GM23248 (cell line): ENCODE data around the gene INO80. TPM values are rescaled to one million over a fixed set of nuclear protein-coding genes. Genes with fewer than 3 reads are reported as not detected.

ENCODE experiments used
- DNase-seq: peaks from one replicate; pipeline ENCODE4 v3.0.0-alpha.2; 2015
- H2AFZ ChIP-seq: fragments of 200-600 bp; sonication (generic); 2 replicates; pipeline ENCODE4 v1.6.1; 2016; ENCODE audit warnings: antibody characterized with exemption
- H3F3A ChIP-seq: fragments of 200-600 bp; sonication (generic); 2 replicates; pipeline ENCODE4 v1.6.1; 2016; ENCODE audit warnings: mild to moderate bottlenecking, antibody characterized with exemption, mixed run types; ENCODE audit not compliant: insufficient read depth
- H3K27ac ChIP-seq: fragments of 200-600 bp; sonication (generic); 2 replicates; pipeline ENCODE4 v1.5.1; 2016; ENCODE audit warnings: mild to moderate bottlenecking
- H3K27me3 ChIP-seq: fragments of 200-600 bp; sonication (generic); replicated peaks from 2 replicates; pipeline ENCODE4 v1.6.1; 2016; ENCODE audit warnings: mild to moderate bottlenecking; ENCODE audit not compliant: insufficient read depth
- H3K36me3 ChIP-seq: fragments of 200-600 bp; sonication (generic); 2 replicates; pipeline ENCODE4 v1.6.1; 2016; ENCODE audit warnings: low read depth, mild to moderate bottlenecking
- H3K4me1 ChIP-seq: fragments of 200-600 bp; sonication (generic); 2 replicates; pipeline ENCODE4 v1.6.1; 2016; ENCODE audit warnings: mild to moderate bottlenecking; ENCODE audit not compliant: insufficient read depth
- H3K4me2 ChIP-seq: fragments of 200-600 bp; sonication (generic); one replicate; pipeline ENCODE4 v1.6.1; 2016; ENCODE audit warnings: mild to moderate bottlenecking; ENCODE audit not compliant: unreplicated experiment
- H3K4me3 ChIP-seq: fragments of 200-600 bp; sonication (generic); 2 replicates; pipeline ENCODE4 v1.5.1; 2016; ENCODE audit warnings: mild to moderate bottlenecking
- H3K79me2 ChIP-seq: fragments of 200-600 bp; sonication (generic); 2 replicates; pipeline ENCODE4 v1.6.1; 2016; ENCODE audit warnings: mild to moderate bottlenecking; ENCODE audit not compliant: insufficient read depth
- H3K9ac ChIP-seq: fragments of 200-600 bp; sonication (generic); 2 replicates; pipeline ENCODE4 v1.6.1; 2016; ENCODE audit warnings: mild to moderate bottlenecking
- H3K9me2 ChIP-seq: fragments of 200-600 bp; sonication (generic); 2 replicates; pipeline ENCODE4 v1.6.1; 2016; ENCODE audit warnings: mixed run types, mild to moderate bottlenecking, moderate library complexity; ENCODE audit not compliant: insufficient read depth
- H3K9me3 ChIP-seq: fragments of 200-600 bp; sonication (generic); one replicate; pipeline ENCODE4 v1.6.1; 2017; ENCODE audit warnings: low read depth
- H4K20me1 ChIP-seq: fragments of 200-600 bp; sonication (generic); 2 replicates; pipeline ENCODE4 v1.6.0; 2016; ENCODE audit not compliant: insufficient read depth
- EZH2 ChIP-seq: fragments of 200-600 bp; sonication (generic); IDR thresholded peaks from 2 replicates; pipeline ENCODE4 v1.6.1; 2018; ENCODE audit warnings: antibody characterized with exemption, mild to moderate bottlenecking; ENCODE audit not compliant: insufficient read depth, poor library complexity, severe bottlenecking
- EZH2phosphoT487 ChIP-seq: fragments of 200-600 bp; sonication (generic); IDR thresholded peaks from 2 replicates; pipeline ENCODE4 v1.6.1; 2018; ENCODE audit warnings: antibody characterized with exemption, moderate library complexity, mild to moderate bottlenecking, low read depth; ENCODE audit not compliant: insufficient read depth
- WGBS, 2 experiments: methylation state at CpG; one replicate each; pipeline ENCODE4 v1.1.6; 2015 to 2017; ENCODE audit warnings: low lambda C conversion rate in 2 of 2, low coverage in 1 of 2; ENCODE audit errors: missing lambda C conversion rate in 2 of 2; 5-methylcytosine and 5-hydroxymethylcytosine counted together
- in situ Hi-C: fragments of 300-500 bp; cut with MboI; formaldehyde crosslinking; loops from 2 replicates; pipeline ENCODE4 v1.15.0; 2020
- polyA plus RNA-seq: library from polyadenylated mRNA; unstranded; fragments of >200 nt; fragmentation: Nextera tagmentation; extraction: Ambion mirVana; gene quantifications from 2 replicates; pipeline ENCODE4 v1.2.1, GENCODE V29; 2016
- total RNA-seq: library from RNA; depleted of rRNA; stranded (reverse); fragments of >200 nt; shearing (Covaris generic); gene quantifications from 2 replicates; pipeline ENCODE4 v1.2.3, GENCODE V29; 2014

Gene INO80
- total and polyA plus RNA-seq, 2 experiments from 2014 or later: 5.3 to 25.9 TPM

GRCh38 chr15:41115652-41116115 is 396 bp downstream of the INO80 start:
- WGBS, 2 experiments: 0 to 2% methylated on average over 22 to 40 of the region's 46 CpGs
- TF ChIP-seq EZH2 (no peak), EZH2phosphoT487 (no peak)
- Histone ChIP-seq H3K27me3 (no peaks in the 10 kb centered on the region), H2AFZ (peak overlapping the region; percentile 96), H3K9me2 (no peaks in the 10 kb centered on the region), H4K20me1 (no peaks in the 10 kb centered on the region), H3K36me3 (no peaks in the 10 kb centered on the region), H3K4me3 (peak overlapping the region; percentile 87), H3K9me3 (no peaks in the 10 kb centered on the region), H3K9ac (peak overlapping the region; percentile 96), H3K79me2 (peaks cover 58% of the 10 kb centered on the region), H3K4me2 (peak overlapping the region; percentile 72), H3F3A (no peaks in the 10 kb centered on the region), H3K27ac (peak overlapping the region; percentile 96), H3K4me1 (peaks cover 8% of the 10 kb centered on the region; the same call in 1 of the 2 replicates)
- in situ Hi-C loops: no loop called here
- DNase-seq: no peak

DNA sequence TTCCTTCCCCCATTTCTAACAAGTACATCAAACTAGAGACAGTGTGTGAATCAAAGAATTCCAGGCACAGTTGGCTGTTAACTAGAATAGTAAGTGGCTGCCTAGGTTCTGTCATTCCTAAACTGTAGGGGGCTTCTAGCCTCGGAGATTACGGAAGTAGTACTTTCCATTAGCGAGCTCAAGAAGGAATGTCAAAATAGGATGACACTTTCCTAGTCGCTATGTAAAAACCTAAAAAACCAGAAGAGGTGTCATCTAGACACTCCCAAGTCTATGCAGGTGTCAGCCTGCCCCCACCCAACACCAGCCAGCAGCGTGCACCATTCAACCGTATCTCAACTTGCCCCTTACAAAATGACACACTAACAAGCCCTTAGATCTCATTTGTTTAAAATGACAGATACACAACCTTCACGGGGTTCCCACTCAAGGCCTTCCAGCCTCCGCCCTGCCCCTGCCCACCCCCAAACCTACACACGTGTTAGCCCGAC is 874 bp downstream of the INO80 start:
- Histone ChIP-seq H4K20me1 (no peaks in the 10 kb centered on the region), H3K27me3 (no peaks in the 10 kb centered on the region), H3K9me2 (no peaks in the 10 kb centered on the region), H3K27ac (peak overlapping the region; percentile 96), H3K4me1 (peaks cover 8% of the 10 kb centered on the region; the same call in 1 of the 2 replicates), H3K4me3 (peak overlapping the region; percentile 87), H2AFZ (peak overlapping the region; percentile 96), H3K9me3 (no peaks in the 10 kb centered on the region), H3F3A (no peaks in the 10 kb centered on the region), H3K9ac (peak overlapping the region; percentile 96), H3K4me2 (peak overlapping the region; percentile 72), H3K79me2 (peaks cover 63% of the 10 kb centered on the region), H3K36me3 (no peaks in the 10 kb centered on the region)
- WGBS, 2 experiments: 1 to 2% methylated on average over 7 to 10 of the region's 10 CpGs
- TF ChIP-seq EZH2phosphoT487 (no peak), EZH2 (no peak)
- in situ Hi-C loops: no loop called here
- peak; percentile 61 for DNase-seq

- Histone ChIP-seq H3F3A (peaks cover 19% of the 10 kb centered on the region), H2AFZ (no peak overlapping the region), H3K79me2 (peaks cover 98% of the 10 kb centered on the region), H3K9me3 (no peaks in the 10 kb centered on the region), H3K27me3 (no peaks in the 10 kb centered on the region), H3K4me3 (no peak overlapping the region), H3K27ac (no peak overlapping the region), H3K4me2 (no peak overlapping the region), H4K20me1 (no peaks in the 10 kb centered on the region; the same call in 1 of the 2 replicates), H3K36me3 (no peaks in the 10 kb centered on the region), H3K9ac (no peak overlapping the region), H3K4me1 (peaks cover 37% of the 10 kb centered on the region), H3K9me2 (no peaks in the 10 kb centered on the region)
- in situ Hi-C loops: no loop called here
- WGBS, 2 experiments: 92 to 98% methylated on average over 5 of the region's 5 CpGs
- no peak for DNase-seq
- TF ChIP-seq EZH2phosphoT487: no peak
- no peak for TF ChIP-seq EZH2
Measured at GRCh38 chr15:41106947-41107346, 9.1 kb downstream of the INO80 start.

DNA sequence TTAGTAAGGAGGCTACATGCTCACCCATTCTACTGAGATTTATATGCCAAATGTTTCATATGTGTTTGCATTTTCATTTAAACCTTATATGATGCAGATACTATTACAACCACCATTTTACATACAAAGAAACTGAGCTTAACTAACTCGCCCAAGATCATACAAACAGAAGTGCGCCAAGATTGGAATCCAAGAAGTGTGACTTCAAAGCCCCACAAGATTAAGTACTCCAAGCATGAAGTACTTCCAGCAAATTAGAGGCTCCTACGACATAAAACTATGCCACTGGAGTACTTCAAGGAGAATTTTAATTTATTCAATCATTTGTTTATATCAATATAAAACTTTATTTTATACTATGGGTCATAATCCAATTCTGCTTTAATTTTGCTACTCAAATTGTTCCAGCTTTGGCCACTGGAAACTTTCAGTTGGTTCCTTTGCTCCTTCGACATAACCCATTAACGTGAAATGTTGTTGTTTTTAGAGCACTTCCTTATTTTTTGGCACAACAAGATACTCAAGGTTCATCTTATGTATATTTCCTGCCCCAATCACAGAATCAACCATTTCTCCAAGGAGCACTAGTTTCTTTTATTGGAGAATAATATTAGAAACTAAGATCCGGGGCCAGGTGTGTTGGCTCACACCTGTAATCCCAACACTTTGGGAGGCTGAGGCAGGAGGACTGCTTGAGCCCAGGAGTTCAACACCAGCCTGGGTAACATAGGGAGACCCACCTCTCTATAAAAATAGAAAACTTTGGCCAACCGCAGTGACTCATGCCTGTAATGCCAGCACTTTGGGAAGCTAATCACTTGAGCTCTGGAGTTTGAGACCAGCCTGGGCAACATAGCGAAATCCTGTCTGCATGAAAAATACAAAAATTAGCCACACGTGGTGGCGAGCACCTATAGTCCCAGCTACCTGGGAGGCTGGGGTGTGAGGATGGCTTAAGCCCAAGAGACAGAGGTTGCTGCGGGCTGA is 10.4 kb downstream of the INO80 start:
- no peak overlapping the region for H3K27ac ChIP-seq
- TF ChIP-seq EZH2phosphoT487: no peak
- TF ChIP-seq EZH2: no peak
- no peak overlapping the region for H3K4me3 ChIP-seq
- H3F3A ChIP-seq: peaks cover 19% of the 10 kb centered on the region
- no peaks in the 10 kb centered on the region; the same call in 1 of the 2 replicates for H4K20me1 ChIP-seq
- no peaks in the 10 kb centered on the region for H3K9me3 ChIP-seq
- in situ Hi-C loops: no loop called here
- H3K27me3 ChIP-seq: no peaks in the 10 kb centered on the region
- H3K9ac ChIP-seq: no peak overlapping the region
- 84 to 86% methylated on average over 11 of the region's 11 CpGs for WGBS, 2 experiments
- H3K36me3 ChIP-seq: no peaks in the 10 kb centered on the region
- no peaks in the 10 kb centered on the region for H3K9me2 ChIP-seq
- H3K4me2 ChIP-seq: no peak overlapping the region
- peaks cover 98% of the 10 kb centered on the region for H3K79me2 ChIP-seq
- no peak overlapping the region for H2AFZ ChIP-seq
- DNase-seq: peak; percentile 28
- peaks cover 37% of the 10 kb centered on the region for H3K4me1 ChIP-seq
